CD14-positive monocyte (primary cell): Measurements from ENCODE around the gene MRPL54. TPM values are rescaled to one million over a fixed set of nuclear protein-coding genes. Genes with fewer than 3 reads are reported as not detected.

Experiments
- DNase-seq, 3 donors: peaks; one replicate each; pipeline ENCODE4 v3.0.0-alpha.2; 2011 to 2022
- H2AFZ ChIP-seq: 2 replicates; pipeline ENCODE4 v1.6.0; 2012; ENCODE audit warnings: mild to moderate bottlenecking, low read depth, low read length, inconsistent platforms; ENCODE audit not compliant: insufficient read depth, poor library complexity, severe bottlenecking
- H3K27ac ChIP-seq, 2 donors: 1 replicate in 1 of 2; 2 replicates in 1 of 2; pipeline ENCODE4 v1.5.1; 2012 to 2013; ENCODE audit warnings: low read length in 2 of 2, control low read depth in 1 of 2, inconsistent platforms in 1 of 2, low read depth in 1 of 2, mild to moderate bottlenecking in 1 of 2
- H3K27me3 ChIP-seq, 2 donors: one replicate each; pipeline versions ENCODE4 v1.6.0 to v1.6.1; 2011 to 2013; ENCODE audit warnings: low read length in 2 of 2; ENCODE audit not compliant: control insufficient read depth in 2 of 2, insufficient read depth in 2 of 2
- H3K36me3 ChIP-seq, 2 donors: replicated peaks in 1 of 2; 1 replicate in 1 of 2; 2 replicates in 1 of 2; pipeline versions ENCODE4 v1.5.1 to v1.6.1; 2012 to 2013; ENCODE audit warnings: low read length in 2 of 2, control low read depth in 1 of 2, inconsistent platforms in 1 of 2, mild to moderate bottlenecking in 1 of 2; ENCODE audit not compliant: insufficient read depth in 2 of 2, control insufficient read depth in 1 of 2
- H3K4me1 ChIP-seq, 2 donors: 1 replicate in 1 of 2; 2 replicates in 1 of 2; pipeline versions ENCODE4 v1.5.1 to v1.6.1; 2012 to 2013; ENCODE audit warnings: low read length in 2 of 2, control low read depth in 1 of 2, inconsistent platforms in 1 of 2, mild to moderate bottlenecking in 1 of 2, moderate library complexity in 1 of 2; ENCODE audit not compliant: insufficient read depth in 2 of 2, control insufficient read depth in 1 of 2
- H3K4me2 ChIP-seq: replicated peaks from 2 replicates; pipeline ENCODE3; 2012; ENCODE audit warnings: low read length, moderate library complexity, mild to moderate bottlenecking; ENCODE audit not compliant: poor library complexity, severe bottlenecking; ENCODE audit errors: extremely low read depth
- H3K4me3 ChIP-seq, 3 experiments: fragments of 200-600 bp in 1 of 3; sonication (generic) in 1 of 3; replicated peaks in 1 of 3; 1 replicate in 2 of 3; 2 replicates in 1 of 3; pipeline ENCODE4 v1.5.1; 2011 to 2013; ENCODE audit warnings: low read length in 3 of 3, mild to moderate bottlenecking in 3 of 3, control low read depth in 2 of 3, low read depth in 2 of 3, inconsistent platforms in 1 of 3, moderate library complexity in 1 of 3
- H3K79me2 ChIP-seq: 2 replicates; pipeline ENCODE4 v1.6.0; 2012; ENCODE audit warnings: mild to moderate bottlenecking, control low read depth, inconsistent platforms, low read length, moderate library complexity; ENCODE audit not compliant: insufficient read depth
- H3K9ac ChIP-seq: 2 replicates; pipeline ENCODE4 v1.6.0; 2017; ENCODE audit warnings: low read length, mild to moderate bottlenecking; ENCODE audit not compliant: insufficient read depth, poor library complexity, severe bottlenecking
- H3K9me3 ChIP-seq, 2 donors: replicated peaks in 1 of 2; 1 replicate in 1 of 2; 2 replicates in 1 of 2; pipeline versions ENCODE4 v1.5.1 to v1.6.1; 2012 to 2013; ENCODE audit warnings: low read length in 2 of 2, control low read depth in 1 of 2; ENCODE audit not compliant: control insufficient read depth in 1 of 2, insufficient read depth in 1 of 2
- H4K20me1 ChIP-seq: 2 replicates; pipeline ENCODE4 v1.6.0; 2012; ENCODE audit warnings: mild to moderate bottlenecking, low read length, control low read depth, moderate library complexity; ENCODE audit not compliant: insufficient read depth
- H3K27ac Mint-ChIP-seq, 7 donors: one replicate each; pipeline ENCODE4 v1.8.0; 2020; ENCODE audit warnings: mild to moderate bottlenecking in 7 of 7, mixed read lengths in 7 of 7, moderate library complexity in 6 of 7, inconsistent platforms in 2 of 7
- H3K27me3 Mint-ChIP-seq, 3 donors: one replicate each; pipeline ENCODE4 v1.8.0; 2021 to 2022; ENCODE audit warnings: low read depth in 3 of 3, mild to moderate bottlenecking in 3 of 3, mixed read lengths in 3 of 3, moderate library complexity in 3 of 3, inconsistent platforms in 1 of 3
- H3K36me3 Mint-ChIP-seq, 2 donors: one replicate each; pipeline ENCODE4 v1.8.0; 2020; ENCODE audit warnings: mixed read lengths in 2 of 2, inconsistent platforms in 1 of 2, mild to moderate bottlenecking in 1 of 2
- H3K4me1 Mint-ChIP-seq: one replicate; pipeline ENCODE4 v1.8.0; 2020; ENCODE audit warnings: mild to moderate bottlenecking, mixed read lengths
- H3K4me3 Mint-ChIP-seq, 2 donors: one replicate each; pipeline ENCODE4 v1.8.0; 2020; ENCODE audit warnings: mild to moderate bottlenecking in 2 of 2, mixed read lengths in 2 of 2, moderate library complexity in 1 of 2
- H3K9me3 Mint-ChIP-seq, 7 donors: one replicate each; pipeline ENCODE4 v1.8.0; 2020 to 2022; ENCODE audit warnings: mixed read lengths in 7 of 7, mild to moderate bottlenecking in 6 of 7, moderate library complexity in 6 of 7, inconsistent platforms in 2 of 7
- WGBS: methylation state at CpG from one replicate; pipeline ENCODE4 v1.1.5; 2013; ENCODE audit warnings: missing lambda C conversion rate; ENCODE audit not compliant: insufficient coverage; 5-methylcytosine and 5-hydroxymethylcytosine counted together
- intact Hi-C, 2 donors: fragments of 100-400 bp; cut with micrococcal nuclease; formaldehyde crosslinking; loops; one replicate each; pipeline versions ENCODE4 v1.15.0 to v1.15.1; 2023
- polyA plus RNA-seq, 3 donors: library from polyadenylated mRNA; depleted of rRNA in 1 of 3; unstranded in 2 of 3; stranded (reverse) in 1 of 3; fragments of 300-500 nt in 2 of 3; fragments of >200 nt in 1 of 3; fragmentation: Illumina TruSeq in 2 of 3; gene quantifications; 1 replicate in 2 of 3; 2 replicates in 1 of 3; pipeline ENCODE4 v1.2.3, GENCODE V29; 2012 to 2021
- TF ChIP-seq, protein P1 (sequence below): fragments of 200-600 bp; IDR thresholded peaks from one replicate; pipeline ENCODE4 v1.8.0; 2022; ENCODE audit warnings: antibody characterized with exemption, mild to moderate bottlenecking

The MRPL54 gene
- polyA plus RNA-seq, 3 donors = 39.9 to 133 (median 115) TPM

GRCh38 chr19:3796358-3796757, 33.9 kb downstream of the MRPL54 start:
- Mint-ChIP-seq H3K36me3 (peaks cover 0 to 2% of the 10 kb centered on the region in 2 donors), H3K4me1 (peaks cover 5% of the 10 kb centered on the region), H3K27me3 (peaks cover 31 to 42% (median 34%) of the 10 kb centered on the region in 3 donors), H3K4me3 (no peak overlapping the region), H3K9me3 (peaks cover 6 to 25% (median 11%) of the 10 kb centered on the region in 7 donors), H3K27ac (no peak overlapping the region)
- no peaks in the 10 kb centered on the region for H4K20me1 ChIP-seq
- no peak overlapping the region for H3K27ac ChIP-seq
- H3K9me3 ChIP-seq = peaks cover 2 to 5% of the 10 kb centered on the region in 2 donors
- no peak for DNase-seq
- WGBS = no CpG with 5 or more reads among the region's 2 CpGs
- intact Hi-C loops = no loop called here
- no peaks in the 10 kb centered on the region for H3K36me3 ChIP-seq
- H3K79me2 ChIP-seq = no peaks in the 10 kb centered on the region
- no peak overlapping the region for H3K4me2 ChIP-seq
- no peak overlapping the region for H3K4me3 ChIP-seq
- no peak overlapping the region for H2AFZ ChIP-seq
- peaks cover 2 to 6% of the 10 kb centered on the region in 2 donors for H3K4me1 ChIP-seq
- H3K27me3 ChIP-seq = peaks cover 4 to 17% of the 10 kb centered on the region in 2 donors
- no peak overlapping the region for H3K9ac ChIP-seq
- TF ChIP-seq, protein P1, sequence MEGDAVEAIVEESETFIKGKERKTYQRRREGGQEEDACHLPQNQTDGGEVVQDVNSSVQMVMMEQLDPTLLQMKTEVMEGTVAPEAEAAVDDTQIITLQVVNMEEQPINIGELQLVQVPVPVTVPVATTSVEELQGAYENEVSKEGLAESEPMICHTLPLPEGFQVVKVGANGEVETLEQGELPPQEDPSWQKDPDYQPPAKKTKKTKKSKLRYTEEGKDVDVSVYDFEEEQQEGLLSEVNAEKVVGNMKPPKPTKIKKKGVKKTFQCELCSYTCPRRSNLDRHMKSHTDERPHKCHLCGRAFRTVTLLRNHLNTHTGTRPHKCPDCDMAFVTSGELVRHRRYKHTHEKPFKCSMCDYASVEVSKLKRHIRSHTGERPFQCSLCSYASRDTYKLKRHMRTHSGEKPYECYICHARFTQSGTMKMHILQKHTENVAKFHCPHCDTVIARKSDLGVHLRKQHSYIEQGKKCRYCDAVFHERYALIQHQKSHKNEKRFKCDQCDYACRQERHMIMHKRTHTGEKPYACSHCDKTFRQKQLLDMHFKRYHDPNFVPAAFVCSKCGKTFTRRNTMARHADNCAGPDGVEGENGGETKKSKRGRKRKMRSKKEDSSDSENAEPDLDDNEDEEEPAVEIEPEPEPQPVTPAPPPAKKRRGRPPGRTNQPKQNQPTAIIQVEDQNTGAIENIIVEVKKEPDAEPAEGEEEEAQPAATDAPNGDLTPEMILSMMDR = no peak

DNA sequence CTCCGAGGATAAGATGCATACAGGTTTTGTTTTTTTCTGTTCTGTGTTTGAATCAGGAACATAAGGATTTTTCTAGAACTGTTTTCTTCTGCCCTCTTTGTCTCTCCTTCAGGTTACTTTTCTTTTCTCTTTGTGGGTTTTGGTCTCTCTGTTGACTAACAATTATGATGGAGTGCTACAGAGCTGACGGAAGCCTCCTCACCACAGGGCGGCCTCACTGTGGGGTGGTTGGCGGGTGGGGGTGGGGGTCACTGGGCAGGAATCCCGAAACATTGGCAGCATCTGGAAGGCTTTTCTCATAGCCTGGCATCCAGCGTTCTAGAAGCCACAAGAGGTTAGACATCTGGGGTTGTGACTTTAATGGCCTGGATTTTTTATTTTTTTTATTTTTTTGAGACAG, 35.7 kb downstream of the MRPL54 start:
- Mint-ChIP-seq H3K9me3 (peaks cover 6 to 25% (median 9%) of the 10 kb centered on the region in 7 donors), H3K36me3 (peaks cover 0 to 2% of the 10 kb centered on the region in 2 donors), H3K27me3 (peaks cover 49 to 56% (median 52%) of the 10 kb centered on the region in 3 donors), H3K4me1 (peaks cover 7% of the 10 kb centered on the region), H3K27ac (peak overlapping the region in 1 of 7 donors; percentile 13), H3K4me3 (no peak overlapping the region)
- Histone ChIP-seq H2AFZ (no peak overlapping the region), H3K4me1 (peaks cover 8 to 12% of the 10 kb centered on the region in 2 donors), H3K4me3 (no peak overlapping the region), H3K27me3 (peaks cover 10 to 34% of the 10 kb centered on the region in 2 donors), H4K20me1 (no peaks in the 10 kb centered on the region), H3K27ac (no peak overlapping the region), H3K4me2 (no peak overlapping the region), H3K36me3 (no peaks in the 10 kb centered on the region), H3K9me3 (peaks cover 2 to 5% of the 10 kb centered on the region in 2 donors), H3K9ac (no peak overlapping the region), H3K79me2 (no peaks in the 10 kb centered on the region)
- no CpG with 5 or more reads among the region's 6 CpGs for WGBS
- intact Hi-C loops = no loop called here
- no peak for DNase-seq
- TF ChIP-seq, protein P1 = no peak
